ENCODE data around the gene PDE6D. TPM values are rescaled to one million over a fixed set of nuclear protein-coding genes. Genes with fewer than 3 reads are reported as not detected.

PDE6D gene
- total RNA-seq, 1 donor from 2014 or later: 14.7 TPM

- DNase-seq (peak; percentile 36), ATAC-seq (ENCODE audit: poor library complexity) (no peak)
- intact Hi-C loops (cut with DNase I): no loop called here
Measured at GRCh38 chr2:231711677-231712450, 69.2 kb downstream of the PDE6D start.

- intact Hi-C loops (cut with DNase I): no loop called here
- DNase-seq (peak; percentile 61), ATAC-seq (ENCODE audit: poor library complexity) (no peak)
Measured at GRCh38 chr2:231710799-231711676, 70.0 kb downstream of the PDE6D start.

DNA sequence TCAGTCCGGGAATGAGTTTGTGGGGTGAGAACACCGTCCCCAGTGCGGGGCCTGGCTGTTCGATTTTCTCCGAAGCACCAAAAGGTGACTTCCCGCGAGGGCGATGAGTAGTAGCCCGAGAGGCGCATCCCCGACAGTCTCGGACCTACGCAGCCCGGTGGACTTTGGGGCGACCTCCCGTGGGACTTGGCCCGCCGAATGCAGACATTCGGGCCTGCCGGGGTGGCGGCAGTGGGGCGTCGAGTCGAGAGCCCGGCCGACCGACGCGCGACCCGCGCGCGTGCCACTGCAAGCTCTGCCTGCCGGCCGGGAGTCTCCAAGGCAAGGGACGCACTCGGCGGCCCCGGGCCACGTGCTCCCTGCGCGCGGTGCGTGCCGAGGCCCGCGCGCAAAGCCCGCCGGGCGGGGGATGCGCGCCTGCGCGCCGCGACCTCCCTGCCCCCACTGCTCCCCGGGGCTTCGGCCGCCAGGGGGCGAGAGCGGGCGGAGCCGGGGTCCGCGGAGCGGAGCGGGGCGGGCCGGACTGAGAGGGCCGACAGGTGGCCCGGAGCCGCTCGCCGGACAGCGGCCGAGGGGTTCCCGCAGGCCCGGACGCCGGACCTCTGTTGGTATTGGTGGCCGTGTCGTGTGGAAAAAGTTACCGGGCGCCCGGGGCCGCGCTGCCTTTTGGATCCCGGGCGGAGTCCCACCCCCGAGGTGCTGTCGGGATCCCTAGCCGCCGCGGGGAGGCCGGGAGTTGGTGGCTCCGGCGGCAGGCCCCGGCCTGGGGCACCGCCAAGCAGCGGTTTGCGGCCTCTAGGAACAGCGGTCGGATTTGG lies 70.9 kb downstream of the PDE6D start:
- intact Hi-C loops (cut with DNase I): loop anchor here (5.0 kb wide), 1 partner anchor 43 kb away; no protein-coding TSS in a partner anchor
- ATAC-seq (ENCODE audit: poor library complexity) (peak; percentile 44), DNase-seq (peak; percentile 90)

- ATAC-seq (ENCODE audit: poor library complexity): peak; percentile 0
- intact Hi-C loops (cut with DNase I): loop anchor here (5.0 kb wide), 1 partner anchor 42 kb away; no protein-coding TSS in a partner anchor
- DNase-seq: peak; percentile 76
Measured at GRCh38 chr2:231709636-231709980, 71.5 kb downstream of the PDE6D start.

- intact Hi-C loops (cut with DNase I): loop anchor here (5.0 kb wide), 1 partner anchor 42 kb away; no protein-coding TSS in a partner anchor
- ATAC-seq (ENCODE audit: poor library complexity) (peak; percentile 1), DNase-seq (peak; percentile 67)
Measured at GRCh38 chr2:231708773-231709635, 72.1 kb downstream of the PDE6D start.

- ATAC-seq (ENCODE audit: poor library complexity): peak; percentile 75
- intact Hi-C loops (cut with DNase I): loop anchor here (5.0 kb wide), 1 partner anchor 41 kb away; no protein-coding TSS in a partner anchor
- peak; percentile 100 for DNase-seq
Measured at GRCh38 chr2:231707927-231708772, 72.9 kb downstream of the PDE6D start, which contains the start of gene PTMA. PTMA (plus strand) TSS chr2:231708525; CDS start chr2:231708707, 182 bp downstream.

GRCh38 chr2:231707625-231707926 lies 73.5 kb downstream of the PDE6D start:
- DNase-seq: peak; percentile 85
- ATAC-seq (ENCODE audit: poor library complexity): no peak
- intact Hi-C loops (cut with DNase I): loop anchor here (5.0 kb wide), 1 partner anchor 40 kb away; no protein-coding TSS in a partner anchor

- intact Hi-C loops (cut with DNase I): loop anchor here (5.0 kb wide), 1 partner anchor 40 kb away; no protein-coding TSS in a partner anchor
- DNase-seq (peak; percentile 98), ATAC-seq (ENCODE audit: poor library complexity) (peak; percentile 70)
Measured at GRCh38 chr2:231706731-231707624, 74.1 kb downstream of the PDE6D start.

- ATAC-seq (ENCODE audit: poor library complexity) (no peak), DNase-seq (no peak)
- intact Hi-C loops (cut with DNase I): no loop called here
Measured at GRCh38 chr2:231704017-231704416, 77.1 kb downstream of the PDE6D start.

DNA sequence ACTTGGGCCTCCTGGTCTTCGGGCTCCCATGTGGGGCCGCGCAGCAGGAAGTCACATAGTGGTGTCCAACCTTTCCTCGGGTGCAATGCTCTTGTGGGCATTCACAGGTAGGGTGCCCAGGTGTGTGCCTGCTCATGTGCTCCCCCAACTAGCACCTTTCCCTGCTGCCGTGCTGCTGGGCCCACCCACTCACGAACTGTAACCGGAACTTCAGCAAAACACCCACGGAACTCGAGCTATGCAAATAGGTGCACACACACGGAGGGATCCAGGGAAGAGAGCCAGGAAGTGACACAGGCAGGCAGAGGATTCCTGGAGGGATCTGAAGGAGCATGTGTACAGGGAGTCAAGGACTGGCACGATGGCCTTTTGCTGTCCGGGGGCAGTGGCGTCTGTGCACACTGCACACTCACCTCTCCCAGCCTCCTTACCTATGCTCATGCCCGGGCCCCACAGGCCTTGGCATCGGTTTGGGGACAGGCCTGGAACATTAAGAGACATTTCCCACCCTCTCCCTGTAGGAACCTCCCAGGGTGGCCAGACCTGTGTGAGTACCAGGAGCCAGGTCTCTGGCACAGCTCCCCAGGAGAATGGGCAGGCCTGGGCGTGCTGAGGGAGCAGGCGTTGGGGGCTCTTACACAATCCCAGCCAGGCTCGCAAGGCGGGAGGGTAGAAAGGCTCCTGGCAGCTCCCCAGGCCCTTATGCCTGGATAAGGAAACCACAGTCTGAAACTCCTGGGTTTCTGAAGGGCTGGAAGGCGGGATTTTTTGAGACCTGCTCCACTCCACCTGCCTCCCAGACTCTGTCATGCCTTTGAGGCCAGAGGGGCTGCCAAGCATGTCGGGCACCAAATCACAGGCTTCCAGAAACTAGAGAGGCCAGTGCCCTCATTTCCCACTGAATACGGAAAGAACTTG lies 79.4 kb downstream of the PDE6D start:
- DNase-seq (peak; percentile 76), ATAC-seq (ENCODE audit: poor library complexity) (peak; percentile 2)
- intact Hi-C loops (cut with DNase I): no loop called here

DNA sequence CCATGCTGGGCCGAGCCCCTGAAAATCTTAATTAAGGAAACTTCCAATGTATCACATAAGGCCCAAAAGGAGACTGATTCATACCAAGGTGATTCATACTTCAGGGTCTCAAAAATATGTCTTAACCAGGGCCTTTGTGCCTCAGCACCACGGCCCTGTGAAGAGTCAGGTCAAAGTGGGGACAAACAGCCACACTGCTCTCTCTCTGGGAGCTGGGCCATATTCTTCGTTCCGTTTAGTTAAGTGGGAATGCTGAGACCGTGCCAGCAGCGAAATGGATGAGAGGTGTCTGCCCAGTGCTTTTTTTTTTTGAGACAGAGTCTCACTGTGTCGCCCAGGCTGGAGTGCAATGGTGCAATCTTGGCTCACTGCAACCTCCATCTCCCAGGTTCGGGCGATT lies 82.1 kb downstream of the PDE6D start:
- ATAC-seq (ENCODE audit: poor library complexity): peak; percentile 81
- intact Hi-C loops (cut with DNase I): no loop called here
- peak; percentile 76 for DNase-seq

- DNase-seq (no peak), ATAC-seq (ENCODE audit: poor library complexity) (peak; percentile 36)
- intact Hi-C loops (cut with DNase I): no loop called here
Measured at GRCh38 chr2:231696004-231696367, 85.1 kb downstream of the PDE6D start.

- no peak for ATAC-seq (ENCODE audit: poor library complexity)
- DNase-seq: no peak
- intact Hi-C loops (cut with DNase I): no loop called here
Measured at GRCh38 chr2:231693956-231694355, 87.1 kb downstream of the PDE6D start.

GRCh38 chr2:231692847-231693246 lies 88.2 kb downstream of the PDE6D start:
- DNase-seq: no peak
- ATAC-seq (ENCODE audit: poor library complexity): no peak
- intact Hi-C loops (cut with DNase I): no loop called here

GRCh38 chr2:231691251-231691772 lies 89.8 kb downstream of the PDE6D start:
- no peak for ATAC-seq (ENCODE audit: poor library complexity)
- intact Hi-C loops (cut with DNase I): no loop called here
- DNase-seq: no peak

All from Right ventricle myocardium superior (tissue), 1 donor.